Gastrocnemius medialis (tissue), 4 donors: ENCODE measurements around the gene CNDP1. TPM values are rescaled to one million over a fixed set of nuclear protein-coding genes. Genes with fewer than 3 reads are reported as not detected.

Experiments
- ATAC-seq, 2 donors: fragments of 150-250 bp; one replicate each; pipeline ENCODE4 v1.9.1; 2016
- DNase-seq, 2 donors: peaks; one replicate each; pipeline ENCODE4 v3.0.0-alpha.2; 2019
- H3K27ac ChIP-seq, 4 donors: fragments of 200-600 bp; sonication (generic); 1 replicate in 1 of 4; 2 replicates in 3 of 4; pipeline ENCODE4 v1.5.1; 2016 to 2018; ENCODE audit warnings: mild to moderate bottlenecking in 2 of 4, moderate library complexity in 1 of 4
- H3K27me3 ChIP-seq, 3 donors: fragments of 200-600 bp; sonication (generic) in 2 of 3; 1 replicate in 1 of 3; 2 replicates in 2 of 3; pipeline versions ENCODE4 v1.5.1 to v1.6.0; 2016 to 2019; ENCODE audit warnings: mild to moderate bottlenecking in 1 of 3, moderate library complexity in 1 of 3
- H3K36me3 ChIP-seq, 2 donors: fragments of 200-600 bp; sonication (generic) in 1 of 2; one replicate each; pipeline ENCODE4 v1.5.1; 2017 to 2018
- H3K4me1 ChIP-seq, 2 donors: fragments of 200-600 bp; sonication (generic) in 1 of 2; one replicate each; pipeline ENCODE4 v1.5.1; 2016 to 2017; ENCODE audit warnings: mild to moderate bottlenecking in 2 of 2
- H3K4me3 ChIP-seq, 4 donors: fragments of 200-600 bp; sonication (generic) in 3 of 4; 1 replicate in 1 of 4; 2 replicates in 3 of 4; pipeline ENCODE4 v1.5.1; 2016 to 2019; ENCODE audit warnings: mild to moderate bottlenecking in 2 of 4
- H3K9me3 ChIP-seq, 3 donors: fragments of 200-600 bp; sonication (generic) in 2 of 3; 1 replicate in 1 of 3; 2 replicates in 2 of 3; pipeline ENCODE4 v1.5.1; 2016 to 2019
- POLR2A ChIP-seq, 2 donors: fragments of 450-650 bp; IDR thresholded peaks; one replicate each; pipeline ENCODE4 v1.6.1; 2017; ENCODE audit warnings: antibody characterized with exemption in 2 of 2, mild to moderate bottlenecking in 2 of 2, moderate library complexity in 2 of 2
- in situ Hi-C, 4 donors: fragments of 200-750 bp; cut with MboI; loops; one replicate each; pipeline versions ENCODE4 v1.15.0 to v1.8.0; 2017; ENCODE audit warnings: low sequenced_read_pairs in 4 of 4
- intact Hi-C: fragments of 100-400 bp; cut with DNase I; formaldehyde crosslinking; loops from one replicate; pipeline ENCODE4 v1.15.1; 2023; ENCODE audit warnings: low total_unique reads
- total RNA-seq, 4 donors: library from RNA; depleted of rRNA; stranded (reverse); fragments of >200 nt; gene quantifications; one replicate each; pipeline versions ENCODE4 v1.1.0 to v1.2.3, GENCODE V29; 2016
- TF ChIP-seq, protein P1 (sequence below), 5 experiments: fragments of 450-650 bp in 3 of 5; fragments of 200-600 bp in 2 of 5; sonication (generic) in 2 of 5; IDR thresholded peaks in 4 of 5; conservative IDR thresholded peaks in 1 of 5; 1 replicate in 4 of 5; 2 replicates in 1 of 5; pipeline ENCODE4 v1.5.1; 2016 to 2019; ENCODE audit warnings: antibody characterized with exemption in 5 of 5, mild to moderate bottlenecking in 3 of 5, moderate library complexity in 3 of 5

The CNDP1 gene
- total RNA-seq, 4 donors from 2014 or later = not detected

GRCh38 chr18:74574916-74575315, 40.6 kb downstream of the CNDP1 start:
- H3K27ac ChIP-seq = no peak overlapping the region
- H3K4me1 ChIP-seq = no peaks in the 10 kb centered on the region
- no peak overlapping the region for H3K4me3 ChIP-seq
- DNase-seq = no peak
- no peak for ATAC-seq
- in situ Hi-C loops = no loop called here
- no peaks in the 10 kb centered on the region for H3K9me3 ChIP-seq
- H3K27me3 ChIP-seq = peaks cover 0 to 4% (median 0%) of the 10 kb centered on the region in 3 donors
- TF ChIP-seq POLR2A (IDR thresholded peaks at IDR 0.05) = no peak
- TF ChIP-seq, protein P1, sequence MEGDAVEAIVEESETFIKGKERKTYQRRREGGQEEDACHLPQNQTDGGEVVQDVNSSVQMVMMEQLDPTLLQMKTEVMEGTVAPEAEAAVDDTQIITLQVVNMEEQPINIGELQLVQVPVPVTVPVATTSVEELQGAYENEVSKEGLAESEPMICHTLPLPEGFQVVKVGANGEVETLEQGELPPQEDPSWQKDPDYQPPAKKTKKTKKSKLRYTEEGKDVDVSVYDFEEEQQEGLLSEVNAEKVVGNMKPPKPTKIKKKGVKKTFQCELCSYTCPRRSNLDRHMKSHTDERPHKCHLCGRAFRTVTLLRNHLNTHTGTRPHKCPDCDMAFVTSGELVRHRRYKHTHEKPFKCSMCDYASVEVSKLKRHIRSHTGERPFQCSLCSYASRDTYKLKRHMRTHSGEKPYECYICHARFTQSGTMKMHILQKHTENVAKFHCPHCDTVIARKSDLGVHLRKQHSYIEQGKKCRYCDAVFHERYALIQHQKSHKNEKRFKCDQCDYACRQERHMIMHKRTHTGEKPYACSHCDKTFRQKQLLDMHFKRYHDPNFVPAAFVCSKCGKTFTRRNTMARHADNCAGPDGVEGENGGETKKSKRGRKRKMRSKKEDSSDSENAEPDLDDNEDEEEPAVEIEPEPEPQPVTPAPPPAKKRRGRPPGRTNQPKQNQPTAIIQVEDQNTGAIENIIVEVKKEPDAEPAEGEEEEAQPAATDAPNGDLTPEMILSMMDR (IDR thresholded peaks at IDR 0.05 in 4 of 5, conservative IDR thresholded peaks at IDR 0.05 in 1 of 5) = no peak
- no peaks in the 10 kb centered on the region for H3K36me3 ChIP-seq
- intact Hi-C loops = no loop called here

GRCh38 chr18:74577019-74577418, 42.7 kb downstream of the CNDP1 start:
- intact Hi-C loops = no loop called here
- in situ Hi-C loops = no loop called here

DNA sequence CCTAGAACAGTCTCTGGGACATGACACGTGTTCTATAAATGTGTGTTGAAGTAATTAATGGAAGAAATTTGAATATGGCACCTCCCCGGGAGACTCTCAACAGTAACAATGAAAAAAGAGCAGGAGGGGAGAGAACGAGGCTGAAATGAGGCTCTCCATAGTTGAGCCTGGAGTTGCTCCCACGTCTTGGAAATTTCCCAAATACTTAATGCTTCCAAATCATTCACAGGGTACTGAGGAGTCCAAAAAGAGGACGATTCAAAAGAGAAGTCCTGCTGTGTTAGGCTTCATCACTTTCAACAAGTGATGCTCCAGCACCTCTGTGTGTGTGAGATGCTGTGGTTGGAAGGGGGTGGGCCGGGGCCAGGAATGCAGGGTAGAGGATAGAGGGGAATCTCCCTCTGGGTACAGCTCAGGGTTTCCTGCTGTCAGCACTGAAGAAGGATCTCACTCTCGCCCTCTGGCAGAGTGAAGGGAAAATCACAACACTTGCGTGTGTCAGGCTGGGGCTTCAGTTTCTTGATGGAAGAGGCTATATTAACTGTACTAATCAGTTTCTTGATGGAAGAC, 45.3 kb downstream of the CNDP1 start:
- TF ChIP-seq, protein P1 (IDR thresholded peaks at IDR 0.05 in 4 of 5, conservative IDR thresholded peaks at IDR 0.05 in 1 of 5) = no peak
- intact Hi-C loops (no loop called here), in situ Hi-C loops (no loop called here)
- Histone ChIP-seq H3K27ac (no peak overlapping the region), H3K4me1 (no peaks in the 10 kb centered on the region), H3K36me3 (no peaks in the 10 kb centered on the region), H3K27me3 (peaks cover 0 to 4% (median 0%) of the 10 kb centered on the region in 3 donors), H3K4me3 (no peak overlapping the region), H3K9me3 (no peaks in the 10 kb centered on the region)
- ATAC-seq = no peak
- no peak for DNase-seq

More at GRCh38 chr18:74577019-74577418, 42.7 kb downstream of the CNDP1 start:
- TF ChIP-seq POLR2A (IDR thresholded peaks at IDR 0.05) = no peak
- TF ChIP-seq, protein P1 (IDR thresholded peaks at IDR 0.05 in 4 of 5, conservative IDR thresholded peaks at IDR 0.05 in 1 of 5) = no peak
- no peaks in the 10 kb centered on the region for H3K36me3 ChIP-seq
- H3K27me3 ChIP-seq = peaks cover 0 to 4% (median 0%) of the 10 kb centered on the region in 3 donors
- H3K4me3 ChIP-seq = no peak overlapping the region
- H3K9me3 ChIP-seq = no peaks in the 10 kb centered on the region
- H3K27ac ChIP-seq = no peak overlapping the region
- ATAC-seq (no peak), DNase-seq (no peak)
- no peaks in the 10 kb centered on the region for H3K4me1 ChIP-seq

GRCh38 chr18:74582642-74583041, 48.3 kb downstream of the CNDP1 start:
- Histone ChIP-seq H3K9me3 (no peaks in the 10 kb centered on the region), H3K27me3 (no peaks in the 10 kb centered on the region), H3K27ac (no peak overlapping the region), H3K4me1 (no peaks in the 10 kb centered on the region), H3K4me3 (no peak overlapping the region), H3K36me3 (no peaks in the 10 kb centered on the region)
- intact Hi-C loops = no loop called here
- no peak for TF ChIP-seq POLR2A (IDR thresholded peaks at IDR 0.05)
- TF ChIP-seq, protein P1 (IDR thresholded peaks at IDR 0.05 in 4 of 5, conservative IDR thresholded peaks at IDR 0.05 in 1 of 5) = no peak
- ATAC-seq (no peak), DNase-seq (no peak)
- in situ Hi-C loops = no loop called here

DNA sequence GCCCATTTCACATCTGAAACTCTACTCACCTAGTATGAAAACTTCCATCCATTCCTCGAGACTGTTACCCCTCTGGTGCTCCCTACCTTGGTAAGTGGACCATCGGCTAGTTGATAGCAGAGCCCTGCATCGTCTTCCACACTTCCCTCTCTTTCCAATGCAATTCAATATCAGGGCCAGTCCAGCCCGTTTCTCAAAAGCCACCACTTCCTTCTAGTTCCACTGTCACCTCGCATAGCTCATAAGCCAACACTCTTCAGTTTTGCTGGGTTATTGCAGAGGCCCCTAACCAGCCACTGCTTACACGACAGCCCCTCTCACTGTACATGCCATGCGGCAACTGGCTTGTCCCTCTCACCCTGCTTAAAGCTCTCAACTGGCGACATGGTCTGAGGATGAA, 53.1 kb downstream of the CNDP1 start:
- no peak for TF ChIP-seq POLR2A (IDR thresholded peaks at IDR 0.05)
- Histone ChIP-seq H3K4me3 (no peak overlapping the region), H3K27ac (no peak overlapping the region), H3K36me3 (no peaks in the 10 kb centered on the region), H3K4me1 (no peaks in the 10 kb centered on the region), H3K9me3 (no peaks in the 10 kb centered on the region), H3K27me3 (no peaks in the 10 kb centered on the region)
- intact Hi-C loops = no loop called here
- no peak for ATAC-seq
- DNase-seq = no peak
- in situ Hi-C loops = no loop called here
